Fibroblast of skin of left biceps (primary cell): ENCODE results near the gene DIAPH3.

Experiments
- DNase-seq, 2 experiments: peaks; one replicate each; pipeline ENCODE4 v3.0.0-alpha.2; 2013; ENCODE audit warnings: low read depth in 2 of 2

DIAPH3 gene

DNA sequence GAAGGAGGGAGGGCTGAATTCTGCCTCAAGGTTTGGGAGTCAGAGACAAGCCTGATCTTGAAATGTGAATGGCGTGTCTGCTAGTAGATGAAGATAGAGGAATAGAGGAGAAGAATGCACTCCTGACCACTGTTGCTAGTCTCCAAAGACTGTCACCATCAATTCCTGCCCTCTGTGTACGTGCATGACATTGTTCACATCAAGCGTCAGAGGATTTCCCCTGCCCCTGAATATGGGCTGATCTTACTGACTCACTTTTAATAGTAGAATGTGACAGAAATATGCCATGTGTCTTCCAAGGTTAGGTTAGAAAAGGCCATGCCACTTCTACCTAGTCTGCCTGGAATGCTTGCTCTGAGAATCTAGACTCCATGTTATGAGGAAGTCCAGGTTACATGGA, 538.6 kb downstream of the DIAPH3 start:
- no peak for DNase-seq

DNA sequence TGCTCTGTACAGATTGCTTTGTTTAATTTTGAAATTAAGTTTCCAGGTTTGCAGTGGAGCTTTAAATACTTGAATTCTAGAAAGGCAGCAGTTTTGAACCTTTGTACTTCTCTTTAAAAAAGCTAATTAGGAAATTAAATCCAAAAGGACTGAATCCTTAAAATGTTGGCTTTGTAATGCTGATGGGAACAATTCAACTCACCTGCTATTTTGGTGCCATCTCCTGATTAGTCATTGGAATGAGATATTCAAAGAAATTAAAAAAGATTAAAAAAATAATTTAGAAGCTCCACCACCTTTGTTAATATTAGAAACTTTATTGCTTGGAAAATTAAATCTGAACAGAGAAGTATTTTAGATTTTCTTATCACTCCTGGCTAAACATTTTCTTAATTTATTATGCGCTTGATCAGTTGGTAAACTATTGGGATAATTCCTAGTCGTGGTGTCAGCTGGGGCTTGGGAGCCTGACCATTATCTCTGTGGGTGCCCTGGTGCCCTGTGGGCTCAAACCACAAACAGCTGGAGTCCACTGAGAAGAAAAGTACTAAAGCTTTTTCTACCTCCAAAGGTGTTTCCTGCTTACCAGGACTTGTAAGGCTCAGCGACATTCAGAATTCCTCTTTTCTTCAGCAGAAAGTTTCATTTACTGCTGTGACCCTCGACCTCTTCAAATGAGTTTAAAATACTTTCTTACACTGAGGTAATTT, 540.4 kb downstream of the DIAPH3 start:
- no peak for DNase-seq

DNA sequence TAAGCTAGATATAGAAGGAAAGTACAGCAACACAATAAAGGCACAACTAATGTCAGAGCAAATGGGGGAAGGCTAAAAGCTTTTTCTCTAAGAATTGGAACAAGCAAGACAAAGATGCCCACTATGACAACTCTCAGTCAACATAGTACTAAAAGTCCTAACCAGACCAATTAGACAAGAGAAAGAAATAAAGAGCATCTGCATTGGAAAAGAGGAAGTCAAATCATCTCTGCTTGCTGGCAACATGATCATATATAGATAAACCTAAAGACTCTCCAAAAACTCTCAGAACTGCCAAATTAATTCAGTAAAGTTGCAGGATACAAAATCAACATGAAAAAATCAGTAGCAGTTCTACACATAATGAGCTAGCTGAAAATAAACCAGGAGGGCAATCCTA, 542.0 kb downstream of the DIAPH3 start:
- DNase-seq = no peak
